Vagina (tissue), 2 donors: ENCODE measurements around the gene ZMYND8. TPM values are rescaled to one million over a fixed set of nuclear protein-coding genes. Genes with fewer than 3 reads are reported as not detected.
"Not testable (repeated sequence)": the region's sequence is repeated elsewhere in the genome, so short reads cannot be mapped to it uniquely, and the experiment has no call there.

ENCODE experiments used
- DNase-seq, 2 donors: peaks; one replicate each; pipeline ENCODE4 v3.0.0-alpha.2; 2017; ENCODE audit errors: extremely low spot score in 2 of 2
- H3K27ac ChIP-seq: fragments of 200-600 bp; sonication (generic); one replicate; pipeline ENCODE4 v1.5.1; 2019
- H3K27me3 ChIP-seq: fragments of 200-600 bp; sonication (generic); one replicate; pipeline ENCODE4 v1.5.1; 2019
- H3K36me3 ChIP-seq, 2 donors: fragments of 200-600 bp; sonication (generic); one replicate each; pipeline ENCODE4 v1.5.1; 2017 to 2019
- H3K4me1 ChIP-seq: fragments of 200-600 bp; sonication (generic); one replicate; pipeline ENCODE4 v1.5.1; 2019
- H3K4me3 ChIP-seq, 2 donors: fragments of 200-600 bp; sonication (generic); 1 replicate in 1 of 2; 2 replicates in 1 of 2; pipeline ENCODE4 v1.5.1; 2016 to 2019
- H3K9me3 ChIP-seq: fragments of 200-600 bp; sonication (generic); one replicate; pipeline ENCODE4 v1.5.1; 2019
- POLR2A ChIP-seq, 2 donors: fragments of 450-650 bp; IDR thresholded peaks; one replicate each; pipeline ENCODE4 v1.6.1; 2017; ENCODE audit warnings: antibody characterized with exemption in 2 of 2, mild to moderate bottlenecking in 2 of 2, moderate library complexity in 2 of 2
- POLR2AphosphoS5 ChIP-seq, 2 donors: sonication (generic); formaldehyde crosslinking; IDR thresholded peaks; one replicate each; pipeline ENCODE4 v1.9.0; 2017; ENCODE audit warnings: antibody characterized with exemption in 2 of 2, mild to moderate bottlenecking in 2 of 2, low read depth in 1 of 2; ENCODE audit not compliant: insufficient read depth in 1 of 2
- intact Hi-C: fragments of 100-400 bp; cut with DNase I; formaldehyde crosslinking; loops from one replicate; pipeline ENCODE4 v1.15.1; 2023
- total RNA-seq: library from RNA; depleted of rRNA; stranded (reverse); fragments of >200 nt; gene quantifications from one replicate; pipeline ENCODE4 v1.2.3, GENCODE V29; 2016
- TF ChIP-seq, protein P1 (sequence below), 3 experiments: fragments of 450-650 bp in 2 of 3; fragments of 200-600 bp in 1 of 3; sonication (generic) in 1 of 3; IDR thresholded peaks; one replicate each; pipeline ENCODE4 v1.5.1; 2017 to 2019; ENCODE audit warnings: antibody characterized with exemption in 3 of 3, mild to moderate bottlenecking in 2 of 3, moderate library complexity in 2 of 3

ZMYND8 gene
- total RNA-seq, 1 donor from 2014 or later = 91.1 TPM

DNA sequence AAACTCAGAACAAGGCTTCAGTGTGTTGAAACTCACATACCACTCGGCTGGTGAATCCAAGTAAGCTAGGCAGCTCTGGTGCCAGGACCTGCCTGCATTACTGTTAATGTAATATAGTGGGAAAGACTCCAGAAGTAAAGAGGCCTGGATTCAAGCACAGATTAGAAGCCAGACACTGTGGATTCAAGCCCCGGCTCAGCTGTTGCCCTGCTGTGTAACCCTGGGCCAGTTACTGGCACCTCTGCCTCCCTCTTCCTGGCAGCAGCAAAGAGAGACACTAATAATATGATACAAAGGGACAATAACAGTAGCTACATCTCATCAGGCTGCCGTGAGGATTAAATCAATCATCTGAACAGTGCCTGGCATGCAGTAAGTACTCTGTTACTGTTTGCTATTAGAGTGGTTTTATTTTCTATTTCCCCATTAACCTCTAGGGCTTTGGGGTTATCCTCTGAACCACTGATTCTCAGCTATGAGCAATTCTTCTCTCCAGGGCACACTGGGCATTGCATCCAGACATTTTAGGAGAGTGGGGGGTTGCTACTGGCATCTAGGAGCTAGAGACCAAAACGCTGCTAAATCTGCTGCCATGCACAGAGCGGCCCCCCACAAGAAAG lies 92.9 kb downstream of the ZMYND8 start:
- Histone ChIP-seq H3K4me3 (no peak overlapping the region), H3K27ac (no peak overlapping the region), H3K9me3 (no peaks in the 10 kb centered on the region), H3K4me1 (no peaks in the 10 kb centered on the region), H3K36me3 (peaks cover 0 to 35% of the 10 kb centered on the region in 2 donors), H3K27me3 (no peaks in the 10 kb centered on the region)
- intact Hi-C loops = no loop called here
- DNase-seq = no peak
- TF ChIP-seq POLR2A (IDR thresholded peaks at IDR 0.05) = no peak
- TF ChIP-seq POLR2AphosphoS5 (IDR thresholded peaks at IDR 0.05; ENCODE audit: insufficient read depth in 1 of 2, low read depth in 1 of 2) = no peak
- TF ChIP-seq, protein P1, sequence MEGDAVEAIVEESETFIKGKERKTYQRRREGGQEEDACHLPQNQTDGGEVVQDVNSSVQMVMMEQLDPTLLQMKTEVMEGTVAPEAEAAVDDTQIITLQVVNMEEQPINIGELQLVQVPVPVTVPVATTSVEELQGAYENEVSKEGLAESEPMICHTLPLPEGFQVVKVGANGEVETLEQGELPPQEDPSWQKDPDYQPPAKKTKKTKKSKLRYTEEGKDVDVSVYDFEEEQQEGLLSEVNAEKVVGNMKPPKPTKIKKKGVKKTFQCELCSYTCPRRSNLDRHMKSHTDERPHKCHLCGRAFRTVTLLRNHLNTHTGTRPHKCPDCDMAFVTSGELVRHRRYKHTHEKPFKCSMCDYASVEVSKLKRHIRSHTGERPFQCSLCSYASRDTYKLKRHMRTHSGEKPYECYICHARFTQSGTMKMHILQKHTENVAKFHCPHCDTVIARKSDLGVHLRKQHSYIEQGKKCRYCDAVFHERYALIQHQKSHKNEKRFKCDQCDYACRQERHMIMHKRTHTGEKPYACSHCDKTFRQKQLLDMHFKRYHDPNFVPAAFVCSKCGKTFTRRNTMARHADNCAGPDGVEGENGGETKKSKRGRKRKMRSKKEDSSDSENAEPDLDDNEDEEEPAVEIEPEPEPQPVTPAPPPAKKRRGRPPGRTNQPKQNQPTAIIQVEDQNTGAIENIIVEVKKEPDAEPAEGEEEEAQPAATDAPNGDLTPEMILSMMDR (IDR thresholded peaks at IDR 0.05) = no peak

DNA sequence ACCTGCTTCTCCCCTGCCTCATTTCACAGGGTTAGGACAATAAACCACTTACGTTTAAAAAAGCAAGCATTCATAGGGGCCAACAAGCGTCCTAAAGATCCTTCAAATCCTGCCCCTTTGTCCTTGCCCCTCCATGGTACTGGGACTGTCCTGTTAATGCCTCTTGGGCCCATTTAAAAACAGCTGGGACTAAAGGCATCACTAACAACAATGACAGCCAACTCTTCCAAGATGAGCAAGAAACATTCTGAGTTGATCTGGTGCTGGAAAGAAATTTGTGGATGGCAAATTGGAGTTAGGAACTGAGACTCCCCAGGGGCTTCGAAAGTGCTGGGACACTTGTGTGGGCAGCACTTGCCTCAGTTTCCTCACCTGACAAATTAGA lies 93.4 kb downstream of the ZMYND8 start:
- no peak overlapping the region for H3K27ac ChIP-seq
- DNase-seq = no peak
- intact Hi-C loops = no loop called here

DNA sequence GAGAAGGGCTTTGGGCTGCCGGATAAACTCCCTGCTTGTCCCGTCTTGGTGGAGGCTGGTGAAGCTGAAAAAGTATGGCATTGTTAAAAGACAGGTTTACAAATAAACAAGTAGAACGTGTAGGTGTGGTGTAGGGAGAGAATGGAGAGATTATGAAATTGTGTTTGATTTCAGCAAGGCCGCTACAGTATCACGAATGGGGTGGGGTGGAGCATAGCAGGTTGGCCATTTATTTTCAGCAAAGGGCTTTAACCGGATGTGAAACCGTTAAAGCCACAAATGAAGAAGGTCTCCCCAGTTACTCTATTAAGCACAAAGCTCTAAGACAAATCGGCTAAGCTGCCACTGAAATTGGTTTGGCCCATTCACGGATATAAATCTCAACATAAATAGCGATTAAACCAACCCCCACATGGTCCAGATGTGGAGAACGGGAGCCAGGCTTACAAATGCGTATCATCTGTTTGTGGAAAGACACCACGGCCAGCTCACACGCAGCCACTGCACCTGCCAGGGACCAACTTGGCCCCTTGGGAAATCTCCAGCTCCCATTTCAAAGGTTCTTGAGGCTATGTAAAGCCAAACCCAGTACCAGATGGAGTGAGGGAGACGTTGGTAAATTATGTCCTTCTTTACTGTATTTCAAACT lies 94.0 kb downstream of the ZMYND8 start:
- TF ChIP-seq POLR2A (IDR thresholded peaks at IDR 0.05) (no peak), POLR2AphosphoS5 (IDR thresholded peaks at IDR 0.05; ENCODE audit: insufficient read depth in 1 of 2, low read depth in 1 of 2) (no peak)
- TF ChIP-seq, protein P1 (IDR thresholded peaks at IDR 0.05) = no peak
- DNase-seq = no peak
- Histone ChIP-seq H3K36me3 (peaks cover 0 to 31% of the 10 kb centered on the region in 2 donors), H3K4me1 (no peaks in the 10 kb centered on the region), H3K27me3 (no peaks in the 10 kb centered on the region), H3K4me3 (no peak overlapping the region), H3K27ac (no peak overlapping the region), H3K9me3 (no peaks in the 10 kb centered on the region)
- intact Hi-C loops = no loop called here

More for the DNA sequence above, 93.4 kb downstream of the ZMYND8 start:
- H3K4me1 ChIP-seq = no peaks in the 10 kb centered on the region
- TF ChIP-seq POLR2A (IDR thresholded peaks at IDR 0.05) = no peak
- TF ChIP-seq POLR2AphosphoS5 (IDR thresholded peaks at IDR 0.05; ENCODE audit: insufficient read depth in 1 of 2, low read depth in 1 of 2) = no peak
- TF ChIP-seq, protein P1 (IDR thresholded peaks at IDR 0.05) = no peak
- H3K27me3 ChIP-seq = no peaks in the 10 kb centered on the region
- H3K4me3 ChIP-seq = no peak overlapping the region
- H3K9me3 ChIP-seq = no peaks in the 10 kb centered on the region
- H3K36me3 ChIP-seq = peaks cover 0 to 35% of the 10 kb centered on the region in 2 donors

DNA sequence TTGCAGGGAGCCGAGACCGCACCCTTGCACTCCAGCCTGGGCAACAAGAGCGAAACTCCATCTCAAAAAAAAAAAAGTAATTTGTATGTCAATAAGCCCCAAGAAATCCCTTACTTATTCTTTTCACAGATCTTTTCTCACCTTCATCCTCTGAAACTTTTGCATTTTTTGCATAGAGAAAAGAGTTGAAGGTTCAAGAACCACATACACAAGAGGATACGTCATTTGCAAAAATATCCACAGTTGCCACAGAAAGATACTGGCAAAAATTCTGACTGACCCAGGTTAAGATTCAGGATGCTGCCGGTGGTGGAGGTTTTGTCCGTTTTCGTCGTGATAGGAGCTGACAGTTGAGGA lies 94.5 kb downstream of the ZMYND8 start:
- TF ChIP-seq, protein P1 (IDR thresholded peaks at IDR 0.05) = no peak
- TF ChIP-seq POLR2A (IDR thresholded peaks at IDR 0.05) = no peak
- TF ChIP-seq POLR2AphosphoS5 (IDR thresholded peaks at IDR 0.05; ENCODE audit: insufficient read depth in 1 of 2, low read depth in 1 of 2) = no peak
- Histone ChIP-seq H3K9me3 (no peaks in the 10 kb centered on the region), H3K4me3 (no peak overlapping the region), H3K4me1 (no peaks in the 10 kb centered on the region), H3K27ac (no peak overlapping the region), H3K36me3 (peaks cover 0 to 26% of the 10 kb centered on the region in 2 donors), H3K27me3 (no peaks in the 10 kb centered on the region)
- DNase-seq = no peak
- intact Hi-C loops = no loop called here

DNA sequence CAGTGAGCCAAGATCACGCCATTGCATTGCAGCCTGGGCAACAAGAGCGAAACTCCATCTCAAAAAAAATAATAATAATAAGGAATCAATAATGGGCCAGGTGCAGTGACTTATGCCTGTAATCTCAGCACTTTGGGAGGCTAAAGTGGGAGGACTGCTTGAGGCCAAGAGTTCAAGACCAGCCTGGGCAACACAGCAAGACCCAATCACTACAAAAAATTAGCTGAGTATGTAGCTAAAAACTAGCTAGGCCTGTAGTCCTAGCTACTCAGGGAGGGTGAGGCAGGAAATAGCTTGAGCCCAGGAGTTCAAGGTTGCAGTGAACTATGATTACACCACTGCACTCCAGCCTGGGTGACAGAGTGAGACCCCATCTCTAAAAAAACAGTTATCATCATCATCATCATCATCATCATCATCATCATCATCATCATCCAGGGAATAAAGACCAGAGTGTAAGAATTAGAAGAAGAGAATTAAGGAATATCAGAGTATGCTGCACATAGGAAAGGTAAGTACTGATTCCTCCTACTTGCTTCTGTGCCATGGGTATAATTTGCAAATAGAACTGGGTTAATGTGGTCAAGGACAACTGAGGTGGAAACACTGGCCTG lies 95.2 kb downstream of the ZMYND8 start:
- H3K4me3 ChIP-seq, DNase-seq, intact Hi-C loops, H3K4me1 ChIP-seq, H3K9me3 ChIP-seq, H3K27ac ChIP-seq, H3K27me3 ChIP-seq: not testable (repeated sequence)
- H3K36me3 ChIP-seq = peaks cover 0 to 25% of the 10 kb centered on the region in 2 donors

DNA sequence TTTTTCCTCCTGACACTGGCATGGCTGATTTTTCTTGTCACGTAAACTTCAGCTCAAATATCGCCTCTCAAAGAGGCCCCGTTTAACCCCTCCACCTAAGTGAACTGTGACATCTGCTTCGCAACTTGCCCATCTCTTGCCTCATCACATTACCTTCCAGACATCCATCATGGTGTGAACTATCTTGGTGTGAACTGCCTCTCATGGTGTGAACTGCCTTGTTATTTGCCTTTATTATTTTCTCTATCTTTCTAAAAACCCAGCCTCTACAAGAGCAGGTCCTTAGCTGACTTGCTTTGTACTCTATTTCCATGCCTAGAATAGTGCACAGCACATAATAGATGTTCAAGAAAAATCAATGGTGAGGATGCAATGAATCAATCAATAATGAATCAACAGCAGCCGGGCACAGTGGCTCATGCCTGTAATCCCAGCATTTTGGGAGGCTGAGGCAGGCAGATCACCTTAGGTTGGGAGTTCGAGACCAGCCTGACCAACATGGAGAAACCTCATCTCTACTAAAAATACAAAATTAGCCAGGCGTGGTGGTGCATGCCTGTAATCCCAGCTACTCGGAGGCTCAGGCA lies 95.9 kb downstream of the ZMYND8 start:
- H3K4me1 ChIP-seq, intact Hi-C loops, H3K4me3 ChIP-seq, DNase-seq, H3K27ac ChIP-seq, H3K9me3 ChIP-seq, H3K27me3 ChIP-seq: not testable (repeated sequence)
- H3K36me3 ChIP-seq = peaks cover 0 to 25% of the 10 kb centered on the region in 2 donors
